HK-2 (cell line): ENCODE measurements around the gene ZFAND3.

ENCODE experiments used
- DNase-seq: peaks from one replicate; pipeline ENCODE4 v3.0.0-alpha.2; 2018; ENCODE audit not compliant: unreplicated experiment

The ZFAND3 gene

DNA sequence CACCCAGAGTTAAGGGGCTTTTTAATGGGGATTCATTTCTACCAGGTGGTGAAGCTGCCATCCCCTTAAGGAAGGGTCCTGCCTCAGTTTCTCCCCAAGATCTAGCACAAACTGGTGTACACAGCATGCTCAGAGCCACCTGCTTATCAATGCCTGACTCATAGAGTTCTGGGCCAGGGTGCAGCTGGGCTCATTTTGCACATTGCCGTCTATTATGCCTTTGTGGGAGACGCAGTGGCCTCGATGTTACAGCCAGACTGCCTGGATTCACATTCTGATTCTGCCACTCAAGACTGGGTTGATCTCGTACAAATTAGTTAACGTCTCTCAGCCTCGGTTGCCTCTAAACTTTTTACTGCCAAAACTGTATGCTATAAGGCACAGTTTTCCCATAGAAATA lies 365.7 kb downstream of the ZFAND3 start:
- no peak for DNase-seq

DNA sequence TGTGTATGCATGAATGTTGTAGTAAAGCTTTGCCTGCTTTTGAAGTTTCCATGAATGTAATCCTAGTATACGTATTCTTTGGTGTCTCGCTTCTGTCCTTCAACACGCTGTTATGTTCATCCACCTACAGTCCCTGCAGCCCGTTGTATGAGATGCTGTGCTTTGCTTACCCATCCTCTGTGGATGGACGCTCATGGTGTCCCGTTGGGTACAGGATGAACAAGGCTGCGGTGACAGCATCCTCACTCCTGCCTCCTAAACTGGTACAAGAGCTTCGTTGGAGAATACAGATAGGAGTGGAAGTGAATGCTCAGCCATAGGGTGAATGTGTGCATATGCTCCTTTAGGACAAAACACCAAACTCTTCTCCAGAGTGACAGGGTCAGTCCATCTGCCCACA lies 366.2 kb downstream of the ZFAND3 start:
- no peak for DNase-seq

DNA sequence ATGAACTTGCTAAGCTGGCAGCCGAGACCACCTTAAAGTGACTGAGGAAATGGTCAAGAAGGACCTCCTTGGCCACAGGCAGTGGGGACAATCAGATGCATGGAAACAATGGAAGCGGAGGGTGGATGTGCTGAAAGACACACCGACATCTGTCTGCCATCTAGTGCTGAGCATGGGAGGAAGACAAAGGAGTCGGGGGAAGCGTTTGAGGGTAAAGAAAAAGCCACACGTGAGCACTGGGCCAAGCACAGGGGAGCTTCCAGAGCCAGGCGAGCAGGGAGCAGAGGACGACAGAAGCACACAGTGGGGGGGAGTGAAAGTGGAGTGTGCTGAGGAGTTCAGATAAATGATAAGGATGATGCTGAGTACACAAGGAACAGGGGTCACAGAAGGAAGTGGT lies 367.8 kb downstream of the ZFAND3 start:
- DNase-seq: no peak

DNA sequence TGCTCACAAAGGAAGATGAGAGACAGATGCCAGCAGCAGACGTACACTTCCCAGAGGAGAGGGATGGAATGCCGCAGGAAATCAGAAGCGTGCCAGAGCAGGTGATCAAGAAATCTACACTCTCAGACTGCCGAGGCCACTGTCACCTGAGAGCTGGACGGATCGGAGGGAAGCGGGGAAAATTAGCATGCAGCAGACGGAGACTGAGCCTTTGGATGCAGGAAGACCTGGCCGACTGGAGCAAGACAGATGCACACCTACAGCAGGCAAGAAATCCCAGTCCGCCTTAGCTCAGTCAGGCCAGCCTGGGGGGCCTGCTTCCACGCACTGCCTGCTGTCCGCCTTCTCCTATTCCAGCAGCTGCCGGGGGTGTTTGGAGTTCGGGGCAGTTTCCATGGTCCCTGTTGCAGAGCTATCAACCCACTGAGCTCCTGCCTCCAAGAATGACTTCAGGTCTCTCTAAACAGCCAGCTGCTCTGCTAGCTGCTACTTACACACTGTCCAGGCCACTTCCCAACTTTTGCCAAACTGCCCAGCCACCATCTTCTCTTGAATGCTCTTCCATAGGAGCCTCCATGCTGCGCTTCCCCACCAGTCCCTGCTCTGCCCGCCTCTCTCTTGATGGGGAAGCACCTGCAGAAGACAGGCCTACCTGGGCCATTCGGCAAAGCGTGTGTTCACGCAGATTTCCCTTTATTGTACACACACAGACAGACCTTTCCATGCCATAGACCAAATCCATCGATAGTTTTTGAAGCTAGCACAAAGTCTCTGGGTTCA lies 368.5 kb downstream of the ZFAND3 start:
- no peak for DNase-seq

DNA sequence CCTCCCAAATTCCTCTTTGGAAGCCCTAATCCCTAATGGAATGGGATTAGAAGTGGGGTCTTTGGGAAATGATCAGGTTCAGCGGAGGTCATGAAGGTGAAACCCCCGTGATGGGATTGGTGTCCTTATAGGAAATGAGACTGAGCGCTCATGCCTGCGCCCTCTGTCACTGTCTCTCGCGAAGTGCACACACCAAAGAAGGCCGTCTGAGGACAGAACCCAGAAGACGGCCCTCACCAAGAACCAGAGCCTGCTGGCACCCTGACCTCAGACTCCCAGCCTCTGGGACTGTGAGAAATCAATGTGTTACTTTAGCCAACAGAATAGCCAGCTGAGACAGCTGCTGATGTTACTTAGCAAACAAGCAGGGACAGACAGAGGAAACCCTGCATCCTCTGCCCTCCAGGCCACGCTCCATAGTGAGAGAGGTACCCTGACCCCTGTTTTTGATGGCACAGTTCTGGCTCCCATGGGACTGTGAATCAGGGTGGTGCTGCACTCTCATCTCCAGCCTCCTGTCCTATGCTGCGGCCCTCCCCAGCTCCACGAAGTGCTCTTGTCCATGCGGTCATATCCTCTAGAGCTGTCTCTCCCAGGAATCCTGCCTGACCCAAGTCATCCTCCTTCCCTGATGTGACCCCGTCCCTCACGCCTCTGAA lies 369.3 kb downstream of the ZFAND3 start:
- no peak for DNase-seq

DNA sequence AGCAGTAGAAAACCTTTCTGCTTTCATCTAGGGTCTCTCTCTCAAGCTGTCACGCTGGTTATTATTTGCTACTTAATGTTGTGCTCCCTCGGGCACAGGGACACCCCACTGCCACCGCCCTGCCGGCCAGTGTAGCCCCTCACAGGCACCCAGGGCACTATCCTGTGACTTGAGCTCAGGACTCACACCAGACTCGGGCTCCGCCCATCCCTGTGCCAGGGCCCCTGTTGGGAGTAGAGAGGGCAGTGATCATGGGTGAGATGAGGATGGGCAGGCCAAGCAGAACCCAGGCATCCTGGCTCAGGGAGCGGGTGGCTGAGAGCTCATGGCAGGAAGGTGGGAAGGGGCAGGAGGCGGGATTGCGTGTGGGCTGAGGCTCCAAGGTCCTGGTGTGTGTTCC lies 371.9 kb downstream of the ZFAND3 start:
- no peak for DNase-seq

DNA sequence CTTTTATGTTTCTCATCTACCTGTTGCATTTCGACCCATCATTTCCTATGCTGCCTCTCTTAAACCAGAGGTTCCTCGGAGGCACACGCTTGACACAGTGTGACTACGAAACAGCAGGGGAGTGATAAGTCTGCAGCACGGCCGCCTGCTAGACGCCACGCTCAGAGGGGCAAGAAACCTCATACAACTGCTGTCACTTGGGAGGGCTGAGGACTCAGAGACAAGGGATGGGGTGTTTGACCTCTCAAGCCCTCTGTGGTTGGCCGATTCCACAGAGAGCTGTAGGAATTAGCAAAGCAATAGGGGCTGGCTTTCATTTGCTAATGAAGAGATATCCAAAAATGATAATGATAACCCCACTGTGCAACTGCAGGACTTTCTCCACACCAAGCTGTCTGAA lies 372.5 kb downstream of the ZFAND3 start:
- DNase-seq: no peak

DNA sequence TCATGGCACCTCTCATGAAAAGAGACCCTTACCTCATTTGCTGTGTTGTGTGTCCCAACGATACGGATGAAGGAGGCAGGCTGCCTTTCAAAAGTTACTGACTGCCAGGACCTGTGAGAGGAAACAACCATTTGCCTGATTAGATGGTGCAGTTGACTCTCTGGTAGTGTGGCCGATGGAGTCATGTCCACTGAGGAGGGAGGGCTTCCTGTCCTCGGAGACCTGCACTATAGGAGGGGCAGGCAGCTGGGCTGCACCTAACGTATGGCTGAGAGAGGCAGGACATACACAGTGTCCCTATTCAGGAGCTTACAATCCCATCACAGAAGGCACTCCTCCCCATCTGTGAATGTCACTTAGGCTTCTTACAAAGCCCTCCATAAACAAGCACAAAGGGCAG lies 373.0 kb downstream of the ZFAND3 start:
- DNase-seq: no peak

DNA sequence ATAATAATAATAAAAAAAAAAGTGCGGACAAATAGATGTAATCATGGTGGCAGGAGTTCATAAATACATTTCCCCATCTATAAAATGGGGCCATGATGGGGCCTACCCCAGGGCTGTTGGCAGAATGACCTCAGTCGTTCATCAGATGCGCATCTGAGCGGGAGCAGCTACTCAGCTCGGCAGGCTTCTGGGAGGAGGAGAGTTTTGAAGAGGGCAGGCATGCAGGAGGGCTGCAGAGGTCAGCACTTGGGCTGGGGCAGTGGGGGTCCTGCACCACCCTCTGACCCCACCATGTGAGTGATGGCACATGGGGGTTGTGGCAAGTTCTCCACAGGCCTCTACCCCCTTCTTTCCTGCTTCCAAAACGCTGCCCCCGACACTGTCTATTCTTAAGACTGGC lies 373.5 kb downstream of the ZFAND3 start:
- DNase-seq: no peak

DNA sequence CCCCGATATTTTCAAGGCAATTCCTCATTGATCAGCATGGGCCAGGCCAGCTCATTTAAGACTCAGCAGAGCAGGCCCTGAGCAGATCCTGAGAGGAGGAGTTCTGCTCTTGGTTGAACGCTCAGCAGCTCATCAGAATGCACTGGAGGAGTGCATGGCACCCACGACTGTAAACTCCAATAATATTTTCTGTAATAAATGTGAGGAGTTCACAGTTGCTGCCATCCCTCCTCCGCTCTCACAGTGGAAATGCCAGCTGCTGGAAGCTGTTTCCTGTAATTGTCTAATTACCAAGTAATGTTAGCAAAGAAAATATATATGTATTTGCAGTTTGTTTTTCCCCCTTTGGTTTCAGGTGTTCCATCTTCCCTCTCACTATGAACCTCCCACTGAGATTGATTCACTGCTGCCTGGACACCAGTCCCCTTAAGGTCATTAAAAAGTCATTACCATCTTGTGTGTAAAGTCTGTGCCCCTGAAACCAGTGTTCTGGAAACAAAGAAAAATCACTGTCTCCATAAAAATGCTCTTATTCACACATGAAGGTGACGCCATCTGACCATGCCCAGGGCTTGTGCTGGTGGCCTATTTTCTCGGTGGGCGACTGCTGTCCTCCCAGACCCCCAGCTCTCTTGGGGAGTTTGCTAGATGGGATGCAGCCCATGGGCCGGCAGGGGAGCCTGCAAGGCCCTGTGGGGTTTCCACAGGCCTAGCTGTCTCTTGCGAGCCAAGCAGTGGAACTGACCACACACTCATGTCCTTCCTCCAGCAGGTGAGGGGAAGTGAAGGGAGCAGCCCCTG lies 374.2 kb downstream of the ZFAND3 start:
- no peak for DNase-seq

DNA sequence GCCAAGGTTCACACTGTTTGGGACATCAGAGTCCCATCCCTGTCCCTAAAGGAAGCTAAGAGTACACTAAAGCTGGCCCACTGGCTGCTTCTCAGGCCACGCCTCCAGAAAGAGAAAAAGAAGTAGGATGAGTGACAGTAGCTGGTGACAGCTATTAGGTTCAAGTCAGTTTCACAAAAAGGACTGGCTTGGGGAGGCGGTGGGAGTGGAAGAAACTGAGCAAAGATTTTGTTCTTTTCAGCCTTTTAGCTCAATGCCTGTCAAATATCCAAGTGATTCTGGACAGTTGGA lies 374.7 kb downstream of the ZFAND3 start:
- DNase-seq: no peak

DNA sequence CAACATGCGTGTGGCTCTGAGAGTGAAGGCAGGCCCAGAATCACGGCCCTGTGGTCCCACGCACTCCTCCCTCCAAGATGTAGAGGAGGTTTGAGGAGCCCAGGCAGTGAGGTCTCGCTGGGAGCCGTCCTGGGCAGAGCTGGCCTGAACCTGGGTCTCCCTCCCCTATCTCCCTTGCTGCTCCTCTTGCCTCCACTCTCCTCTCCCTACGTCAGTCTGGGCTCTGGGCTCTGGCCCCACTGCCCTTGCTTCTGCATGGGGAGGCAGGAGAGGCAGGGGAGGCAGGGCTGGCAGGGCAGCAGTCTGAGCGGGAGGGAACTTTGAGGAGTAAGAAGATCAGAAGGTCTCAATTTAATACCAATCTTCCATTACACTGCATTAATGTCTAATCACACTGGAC lies 375.1 kb downstream of the ZFAND3 start:
- DNase-seq: no peak

DNA sequence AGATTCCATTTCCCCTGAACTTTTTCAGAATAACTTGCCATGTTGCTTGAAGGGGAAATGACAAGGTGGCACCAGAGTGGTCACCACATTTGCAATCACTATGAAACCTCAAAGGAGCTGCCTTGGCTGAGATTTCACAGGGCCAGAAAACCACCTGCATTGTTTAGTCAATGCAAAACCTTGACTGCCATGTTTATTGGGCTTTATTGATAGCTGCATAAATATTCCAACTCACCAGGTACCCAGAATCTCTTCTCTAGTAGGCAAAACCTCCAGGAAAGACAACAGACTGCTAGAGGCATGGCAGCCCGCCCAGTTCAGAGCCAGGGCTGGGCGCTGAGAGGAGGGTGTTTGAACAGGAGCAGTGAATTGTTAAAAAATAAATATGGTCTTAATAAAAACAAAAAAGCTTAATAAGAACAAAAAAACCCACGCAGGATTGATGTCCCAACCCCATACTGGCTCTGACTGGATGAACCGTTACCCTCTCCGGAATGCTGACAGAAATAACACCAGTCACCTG lies 375.6 kb downstream of the ZFAND3 start:
- DNase-seq: no peak

DNA sequence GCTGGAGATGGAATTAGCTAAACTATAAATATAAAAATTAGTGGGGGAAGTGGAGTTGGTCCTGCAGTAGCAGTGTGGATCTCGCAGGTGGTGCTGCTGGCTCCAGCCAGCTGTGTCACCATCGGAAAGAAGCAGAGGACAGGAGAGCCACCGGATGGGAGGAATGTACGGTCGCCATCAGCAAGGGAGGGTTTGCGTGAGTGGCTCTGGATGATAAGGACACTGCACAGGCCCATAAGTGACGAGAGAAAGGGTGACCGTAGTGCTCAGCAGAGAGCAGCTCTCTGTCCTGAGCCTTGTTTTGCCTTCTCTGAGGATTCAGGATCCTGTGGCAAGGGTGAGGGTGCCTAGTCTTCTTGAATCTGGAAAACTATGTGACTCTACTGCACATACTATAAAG lies 378.7 kb downstream of the ZFAND3 start:
- no peak for DNase-seq
